HG03460 (cell line): ENCODE data around the gene TMEM129.

Experiments
- ATAC-seq: cut with Tn5 transposase; IDR thresholded peaks from one replicate; pipeline ENCODE4 v1.9.1; 2021; ENCODE audit not compliant: unreplicated experiment

TMEM129 gene

GRCh38 chr4:1721003-1721665 lies at the start of gene TMEM129, which contains the start of gene TACC3:
TSS of gene TMEM129 (minus strand) at chr4:1721323. CDS start at chr4:1720837, 486 bp downstream.
TSS of gene TACC3 (plus strand) at chr4:1721521. CDS start at chr4:1723422, 1,901 bp downstream.
- ATAC-seq: peak; percentile 72

GRCh38 chr4:1770791-1771231 lies 49.7 kb upstream of the TMEM129 start:
- ATAC-seq: no peak

GRCh38 chr4:1770245-1770644 lies 49.1 kb upstream of the TMEM129 start:
- no peak for ATAC-seq

- ATAC-seq: no peak
Observed at GRCh38 chr4:1769692-1770091, 48.6 kb upstream of the TMEM129 start.

GRCh38 chr4:1768367-1769034 lies 47.4 kb upstream of the TMEM129 start:
- ATAC-seq: no peak

GRCh38 chr4:1767770-1768366 lies 46.7 kb upstream of the TMEM129 start:
- ATAC-seq: no peak

- ATAC-seq: no peak
Observed at GRCh38 chr4:1767061-1767769, 46.1 kb upstream of the TMEM129 start.

GRCh38 chr4:1766106-1767060 lies 45.3 kb upstream of the TMEM129 start:
- no peak for ATAC-seq

GRCh38 chr4:1765409-1766072 lies 44.4 kb upstream of the TMEM129 start:
- no peak for ATAC-seq

GRCh38 chr4:1764670-1765069 lies 43.5 kb upstream of the TMEM129 start:
- ATAC-seq: no peak

GRCh38 chr4:1763550-1764080 lies 42.5 kb upstream of the TMEM129 start:
- ATAC-seq: no peak

- no peak for ATAC-seq
Observed at GRCh38 chr4:1763070-1763549, 42.0 kb upstream of the TMEM129 start.

- no peak for ATAC-seq
Observed at GRCh38 chr4:1762264-1763010, 41.3 kb upstream of the TMEM129 start.

GRCh38 chr4:1761130-1761689 lies 40.1 kb upstream of the TMEM129 start:
- ATAC-seq: no peak

- ATAC-seq: no peak
Observed at GRCh38 chr4:1760521-1761071, 39.5 kb upstream of the TMEM129 start.

- no peak for ATAC-seq
Observed at GRCh38 chr4:1759818-1760223, 38.7 kb upstream of the TMEM129 start.

GRCh38 chr4:1759170-1759817 lies 38.2 kb upstream of the TMEM129 start:
- ATAC-seq: no peak
